HepG2 (cell line): ENCODE measurements around the gene PSORS1C2. TPM values are rescaled to one million over a fixed set of nuclear protein-coding genes. Genes with fewer than 3 reads are reported as not detected.

Experiments
- ATAC-seq: fragments of 200-7000 bp; cut with Tn5 transposase; 3 replicates; pipeline ENCODE4 v1.9.1; 2020; ENCODE audit warnings: mild to moderate bottlenecking, moderate library complexity
- BruUV-seq: library from RNA; stranded (reverse); fragments of 400-500 nt; replicated peaks from 2 replicates; lab custom pipeline; 2021; lab: Mats Ljungman, UMichigan
- CTCF ChIA-PET: fragments of 300-600 bp; formaldehyde crosslinking; extraction: SDS; loops from one replicate; lab custom pipeline; 2021; ENCODE audit warnings: low total read pairs, inconsistent platforms, low intra/inter-chr PET ratio; lab: Yijun Ruan, JAX
- POLR2A ChIA-PET: fragments of 350-600 bp; sonication (Branson Sonifier 250); formaldehyde crosslinking; loops from one replicate; lab custom pipeline; 2020; ENCODE audit warnings: antibody characterized with exemption, inconsistent platforms; lab: Yijun Ruan, JAX
- DNase-seq: peaks from one replicate; pipeline ENCODE4 v3.0.0-alpha.2; 2015; ENCODE audit warnings: low spot score
- FAIRE-seq: peaks from 3 replicates; lab custom pipeline; 2011; peaks lifted over from hg19 to GRCh38; lab: Jason Lieb, UNC
- H2AFZ ChIP-seq: one replicate; pipeline ENCODE4 v1.6.1; 2011; ENCODE audit warnings: low read length, inconsistent platforms
- H3K27ac ChIP-seq: fragments of 300-600 bp; 3 replicates; pipeline ENCODE4 v1.8.0; 2011; ENCODE audit warnings: mixed run types, mild to moderate bottlenecking, mixed read lengths, low read length, inconsistent platforms; ENCODE audit not compliant: insufficient read depth; ENCODE audit errors: extremely low read length
- H3K27me3 ChIP-seq, 2 experiments: fragments of 200-600 bp in 1 of 2; 2 replicates in 1 of 2; 3 replicates in 1 of 2; pipeline versions ENCODE4 v1.6.0 to v1.8.0; 2011; ENCODE audit warnings: low read length in 2 of 2, mild to moderate bottlenecking in 2 of 2, moderate library complexity in 2 of 2, inconsistent platforms in 1 of 2; ENCODE audit not compliant: insufficient read depth in 2 of 2, control insufficient read depth in 1 of 2
- H3K36me3 ChIP-seq, 2 experiments: fragments of 200-600 bp in 1 of 2; replicated peaks in 1 of 2; 2 replicates in 1 of 2; 3 replicates in 1 of 2; pipeline versions ENCODE4 v1.5.1 to v1.8.0; 2011; ENCODE audit warnings: low read length in 2 of 2, inconsistent platforms in 1 of 2; ENCODE audit not compliant: insufficient read depth in 2 of 2, control insufficient read depth in 1 of 2
- H3K4me1 ChIP-seq: 2 replicates; pipeline ENCODE4 v1.5.1; 2012; ENCODE audit warnings: low read length, inconsistent platforms; ENCODE audit not compliant: insufficient read depth
- H3K4me2 ChIP-seq: 2 replicates; pipeline ENCODE4 v1.6.0; 2011; ENCODE audit warnings: low read depth, low read length, inconsistent platforms
- H3K4me3 ChIP-seq, 3 experiments: fragments of 200-600 bp in 1 of 3; sonication (generic), shearing (Covaris generic) in 1 of 3; replicated peaks in 1 of 3; 2 replicates each; pipeline ENCODE4 v1.5.1; 2011 to 2016; ENCODE audit warnings: low read length in 3 of 3, inconsistent platforms in 2 of 3, low read depth in 2 of 3, mild to moderate bottlenecking in 2 of 3, control low read depth in 1 of 3, mixed read lengths in 1 of 3; ENCODE audit not compliant: insufficient read depth in 1 of 3
- H3K79me2 ChIP-seq: one replicate; pipeline ENCODE4 v1.6.1; 2011; ENCODE audit warnings: low read length, inconsistent platforms; ENCODE audit not compliant: insufficient read depth
- H3K9ac ChIP-seq: 2 replicates; pipeline ENCODE4 v1.6.0; 2011; ENCODE audit warnings: mild to moderate bottlenecking, low read depth, low read length, inconsistent platforms; ENCODE audit not compliant: insufficient read depth
- H3K9me3 ChIP-seq: 2 replicates; pipeline ENCODE4 v1.5.1; 2012; ENCODE audit warnings: mild to moderate bottlenecking, low read length
- H4K20me1 ChIP-seq: 2 replicates; pipeline ENCODE4 v1.6.0; 2011; ENCODE audit warnings: inconsistent platforms, mild to moderate bottlenecking, low read length, moderate library complexity; ENCODE audit not compliant: insufficient read depth
- EED ChIP-seq: sonication (generic); formaldehyde crosslinking; IDR thresholded peaks from 2 replicates; pipeline ENCODE4 v1.5.0; 2020; ENCODE audit warnings: mild to moderate bottlenecking, missing genetic modification reagents
- HDAC1 ChIP-seq: sonication (generic); formaldehyde crosslinking; IDR thresholded peaks from 2 replicates; pipeline ENCODE4 v1.5.1; 2020; ENCODE audit warnings: mild to moderate bottlenecking, missing genetic modification reagents
- HMG20A ChIP-seq: IDR thresholded peaks from 2 replicates; pipeline ENCODE4 v1.6.1; 2016; ENCODE audit warnings: borderline replicate concordance
- HMG20B ChIP-seq: conservative IDR thresholded peaks from 2 replicates; pipeline ENCODE4 v1.6.1; 2016; ENCODE audit warnings: missing genetic modification reagents, missing compliant biosample characterization
- HNRNPL ChIP-seq: fragments of 200-400 bp; formaldehyde crosslinking; IDR thresholded peaks from 2 replicates; pipeline ENCODE4 v1.6.1; 2017; ENCODE audit warnings: mild to moderate bottlenecking, low read depth, low read length
- JARID2 ChIP-seq: sonication (generic); formaldehyde crosslinking; IDR thresholded peaks from 2 replicates; pipeline ENCODE4 v1.8.1; 2023; ENCODE audit warnings: missing genetic modification reagents, inconsistent platforms; ENCODE audit not compliant: insufficient replicate concordance
- MYC ChIP-seq: sonication (generic); formaldehyde crosslinking; IDR thresholded peaks from 2 replicates; pipeline ENCODE4 v1.9.0; 2021; ENCODE audit warnings: missing genetic modification reagents, borderline replicate concordance
- SAP130 ChIP-seq: IDR thresholded peaks from 2 replicates; pipeline ENCODE4 v1.6.1; 2016; ENCODE audit warnings: low read depth
- TEAD3 ChIP-seq: optimal IDR thresholded peaks from 2 replicates; pipeline ENCODE3; 2016; ENCODE audit warnings: borderline replicate concordance
- ZBTB8A ChIP-seq: sonication (generic); formaldehyde crosslinking; IDR thresholded peaks from 2 replicates; pipeline ENCODE4 v1.4.0; 2020; ENCODE audit warnings: mild to moderate bottlenecking, low read depth, missing genetic modification reagents, borderline replicate concordance
- ZNF225 ChIP-seq: sonication (generic); formaldehyde crosslinking; IDR thresholded peaks from 2 replicates; pipeline ENCODE4 v1.4.0; 2020; ENCODE audit warnings: mild to moderate bottlenecking, missing genetic modification reagents
- ZNF788 ChIP-seq: sonication (generic); formaldehyde crosslinking; IDR thresholded peaks from 2 replicates; pipeline ENCODE4 v1.5.0; 2020; ENCODE audit warnings: mild to moderate bottlenecking, missing genetic modification reagents, borderline replicate concordance
- ZNF891 ChIP-seq: sonication (generic); formaldehyde crosslinking; IDR thresholded peaks from 2 replicates; pipeline ENCODE4 v1.5.0; 2020; ENCODE audit warnings: mild to moderate bottlenecking, missing genetic modification reagents
- WGBS: methylation state at CpG from one replicate; pipeline ENCODE4 v1.1.6; 2017; ENCODE audit warnings: low lambda C conversion rate; 5-methylcytosine and 5-hydroxymethylcytosine counted together
- in situ Hi-C: cut with HindIII; loops from 2 replicates; pipeline ENCODE4 v1.10.0; 2017; ENCODE audit warnings: low pct_unique_long_range_greater_than_20kb; ENCODE audit not compliant: extremely low pct_ligation_motif_present
- intact Hi-C: fragments of 100-400 bp; cut with micrococcal nuclease; formaldehyde crosslinking; loops from one replicate; pipeline ENCODE4 v1.10.0; 2022; ENCODE audit not compliant: unreplicated experiment
- polyA plus RNA-seq, 8 experiments: library from polyadenylated mRNA; depleted of rRNA in 3 of 8; stranded (reverse) in 7 of 8; unstranded in 1 of 8; fragments of >200 nt; fragmentation: Illumina TruSeq in 4 of 8; extraction: Trizol in 4 of 8; gene quantifications; 2 replicates each; pipeline versions ENCODE4 v1.2.1 to v1.2.3, GENCODE V29; 2011 to 2016; ENCODE audit warnings: low read depth in 4 of 8, missing spikeins in 1 of 8, mixed read lengths in 1 of 8; ENCODE audit not compliant: insufficient read depth in 1 of 8
- total RNA-seq, 5 experiments: library from RNA; depleted of rRNA; stranded (reverse); fragments of >200 nt; fragmentation: Illumina TruSeq; extraction: Trizol; gene quantifications; 2 replicates each; pipeline ENCODE4 v1.2.3, GENCODE V29; 2016; ENCODE audit warnings: low read depth in 1 of 5
- TF ChIP-seq, protein P1 (sequence below): IDR thresholded peaks from 2 replicates; pipeline ENCODE4 v1.6.1; 2016; ENCODE audit warnings: low read depth, control low read depth
- TF ChIP-seq, protein P2 (sequence below): IDR thresholded peaks from 2 replicates; pipeline ENCODE4 v1.4.0; 2020; ENCODE audit warnings: mild to moderate bottlenecking, missing genetic modification reagents

The PSORS1C2 gene
- total and polyA plus RNA-seq, 2 of the 13 experiments (the other 11 are each of a cell fraction or from before 2014, with no cell fraction given), result not detected

DNA sequence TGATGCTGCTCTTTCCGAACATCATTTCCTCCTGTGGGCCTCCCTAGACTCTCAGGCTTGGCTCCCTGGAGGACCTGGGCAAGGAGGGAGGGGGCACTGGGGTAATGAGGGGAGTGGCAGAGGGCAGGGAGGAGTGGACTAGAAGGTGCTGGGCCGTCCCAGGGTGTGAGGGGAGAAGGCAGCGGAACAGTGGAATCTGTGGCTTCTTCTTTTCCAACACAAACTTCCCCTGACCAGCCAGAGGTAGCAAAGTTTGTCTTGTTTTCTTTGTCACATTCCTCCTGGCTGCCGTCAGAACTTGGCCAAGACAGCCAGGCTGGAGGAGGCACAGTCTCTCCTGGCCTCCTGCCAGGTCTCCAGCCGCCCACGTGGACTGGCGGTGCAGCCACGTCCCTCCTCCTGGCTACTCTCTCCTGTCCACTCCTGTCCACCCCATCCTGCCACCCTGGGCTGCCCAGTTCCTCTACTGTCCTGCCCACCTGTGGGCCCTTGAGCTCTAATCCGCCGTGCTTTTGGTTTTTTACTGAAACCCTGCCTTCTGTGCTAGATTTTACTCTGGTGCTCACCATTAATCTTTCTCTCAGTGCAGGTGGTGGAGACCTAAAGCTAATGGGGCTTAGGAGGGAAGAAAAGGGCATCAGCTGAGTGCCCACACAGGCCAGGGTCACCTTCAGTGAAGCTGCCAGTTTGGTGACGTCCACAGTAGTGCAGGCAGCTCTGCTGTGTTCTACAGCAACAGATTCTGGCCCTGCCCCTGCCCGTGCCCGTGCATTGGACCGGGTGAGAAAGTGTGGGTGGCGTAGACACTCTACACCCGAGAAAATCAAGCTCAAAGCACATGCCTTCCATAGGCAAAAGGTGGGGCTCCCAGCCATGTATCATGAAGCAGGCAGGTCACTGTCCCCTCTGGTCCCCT, 15.8 kb downstream of the PSORS1C2 start:
- FAIRE-seq, result peak; percentile 26
- no peak overlapping the region for H3K27ac ChIP-seq
- no peak overlapping the region; the same call in 1 of the 2 replicates for H3K4me2 ChIP-seq
- TF ChIP-seq, protein P1, sequence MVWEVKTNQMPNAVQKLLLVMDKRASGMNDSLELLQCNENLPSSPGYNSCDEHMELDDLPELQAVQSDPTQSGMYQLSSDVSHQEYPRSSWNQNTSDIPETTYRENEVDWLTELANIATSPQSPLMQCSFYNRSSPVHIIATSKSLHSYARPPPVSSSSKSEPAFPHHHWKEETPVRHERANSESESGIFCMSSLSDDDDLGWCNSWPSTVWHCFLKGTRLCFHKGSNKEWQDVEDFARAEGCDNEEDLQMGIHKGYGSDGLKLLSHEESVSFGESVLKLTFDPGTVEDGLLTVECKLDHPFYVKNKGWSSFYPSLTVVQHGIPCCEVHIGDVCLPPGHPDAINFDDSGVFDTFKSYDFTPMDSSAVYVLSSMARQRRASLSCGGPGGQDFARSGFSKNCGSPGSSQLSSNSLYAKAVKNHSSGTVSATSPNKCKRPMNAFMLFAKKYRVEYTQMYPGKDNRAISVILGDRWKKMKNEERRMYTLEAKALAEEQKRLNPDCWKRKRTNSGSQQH (CRISPR knock-in tag), result no peak
- no peak for TF ChIP-seq JARID2 (CRISPR knock-in tag)
- TF ChIP-seq ZBTB8A (CRISPR knock-in tag), result no peak
- no peak for TF ChIP-seq HMG20B
- 0 out of 2 replicates have a peak, but pooled peaks have one; percentile 11 for TF ChIP-seq HNRNPL
- 0 out of 2 replicates have a peak, but pooled peaks have one; percentile 40 for TF ChIP-seq ZNF788 (CRISPR knock-in tag)
- TF ChIP-seq MYC (CRISPR knock-in tag), result peak; percentile 42; the same call in 1 of the 2 replicates
- TF ChIP-seq HDAC1 (CRISPR knock-in tag), result no peak
- no peak for TF ChIP-seq ZNF225
- peak; percentile 43 for TF ChIP-seq SAP130 (CRISPR knock-in tag)
- TF ChIP-seq EED (CRISPR knock-in tag), result 0 out of 2 replicates have a peak, but pooled peaks have one; percentile 29
- peak; percentile 22 for TF ChIP-seq ZNF891
- peak; percentile 26; the same call in 1 of the 2 replicates for TF ChIP-seq HMG20A (CRISPR knock-in tag)
- TF ChIP-seq, protein P2, sequence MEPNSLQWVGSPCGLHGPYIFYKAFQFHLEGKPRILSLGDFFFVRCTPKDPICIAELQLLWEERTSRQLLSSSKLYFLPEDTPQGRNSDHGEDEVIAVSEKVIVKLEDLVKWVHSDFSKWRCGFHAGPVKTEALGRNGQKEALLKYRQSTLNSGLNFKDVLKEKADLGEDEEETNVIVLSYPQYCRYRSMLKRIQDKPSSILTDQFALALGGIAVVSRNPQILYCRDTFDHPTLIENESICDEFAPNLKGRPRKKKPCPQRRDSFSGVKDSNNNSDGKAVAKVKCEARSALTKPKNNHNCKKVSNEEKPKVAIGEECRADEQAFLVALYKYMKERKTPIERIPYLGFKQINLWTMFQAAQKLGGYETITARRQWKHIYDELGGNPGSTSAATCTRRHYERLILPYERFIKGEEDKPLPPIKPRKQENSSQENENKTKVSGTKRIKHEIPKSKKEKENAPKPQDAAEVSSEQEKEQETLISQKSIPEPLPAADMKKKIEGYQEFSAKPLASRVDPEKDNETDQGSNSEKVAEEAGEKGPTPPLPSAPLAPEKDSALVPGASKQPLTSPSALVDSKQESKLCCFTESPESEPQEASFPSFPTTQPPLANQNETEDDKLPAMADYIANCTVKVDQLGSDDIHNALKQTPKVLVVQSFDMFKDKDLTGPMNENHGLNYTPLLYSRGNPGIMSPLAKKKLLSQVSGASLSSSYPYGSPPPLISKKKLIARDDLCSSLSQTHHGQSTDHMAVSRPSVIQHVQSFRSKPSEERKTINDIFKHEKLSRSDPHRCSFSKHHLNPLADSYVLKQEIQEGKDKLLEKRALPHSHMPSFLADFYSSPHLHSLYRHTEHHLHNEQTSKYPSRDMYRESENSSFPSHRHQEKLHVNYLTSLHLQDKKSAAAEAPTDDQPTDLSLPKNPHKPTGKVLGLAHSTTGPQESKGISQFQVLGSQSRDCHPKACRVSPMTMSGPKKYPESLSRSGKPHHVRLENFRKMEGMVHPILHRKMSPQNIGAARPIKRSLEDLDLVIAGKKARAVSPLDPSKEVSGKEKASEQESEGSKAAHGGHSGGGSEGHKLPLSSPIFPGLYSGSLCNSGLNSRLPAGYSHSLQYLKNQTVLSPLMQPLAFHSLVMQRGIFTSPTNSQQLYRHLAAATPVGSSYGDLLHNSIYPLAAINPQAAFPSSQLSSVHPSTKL (CRISPR knock-in tag), result 0 out of 2 replicates have a peak, but pooled peaks have one; percentile 22
- peak; percentile 65 for TF ChIP-seq TEAD3 (CRISPR knock-in tag)

More for the DNA sequence above, 15.8 kb downstream of the PSORS1C2 start:
- ATAC-seq (peak; percentile 17; the same call in 2 of the 3 replicates), DNase-seq (peak; percentile 41)
- ChIA-PET POLR2A (no interaction called here), CTCF (no interaction called here)
- in situ Hi-C loops, result no loop called here
- H2AFZ ChIP-seq, result no peak overlapping the region
- no peaks in the 10 kb centered on the region for H3K79me2 ChIP-seq
- intact Hi-C loops, result no loop called here
- peaks cover 1 to 60% of the 10 kb centered on the region in 2 experiments; a peak in 3 of 5 replicates for H3K27me3 ChIP-seq
- no peak overlapping the region for H3K4me3 ChIP-seq
- H3K4me1 ChIP-seq, result peaks cover 7% of the 10 kb centered on the region
- no peaks in the 10 kb centered on the region for H3K9me3 ChIP-seq
- H3K36me3 ChIP-seq, result no peaks in the 10 kb centered on the region
- BruUV-seq, result no TSS peak
- H3K9ac ChIP-seq, result no peak overlapping the region
- WGBS, result 31% methylated on average over 16 of the region's 16 CpGs
- H4K20me1 ChIP-seq, result no peaks in the 10 kb centered on the region
